ENCODE data around the gene ABHD2.
"Not testable (repeated sequence)": the region's sequence is repeated elsewhere in the genome, so short reads cannot be mapped to it uniquely, and the experiment has no call there.

ABHD2 gene

GRCh38 chr15:89209057-89209456 lies 120.8 kb downstream of the ABHD2 start:
- no peak for DNase-seq (ENCODE audit: low read depth, low spot score)
- H3K27ac ChIP-seq = no peak overlapping the region

GRCh38 chr15:89211678-89212170 lies 123.5 kb downstream of the ABHD2 start:
- no peak for DNase-seq (ENCODE audit: low read depth, low spot score)
- H3K27ac ChIP-seq = no peak overlapping the region

- no peak for DNase-seq (ENCODE audit: low read depth, low spot score)
Observed at GRCh38 chr15:89215627-89216026, 127.4 kb downstream of the ABHD2 start.

GRCh38 chr15:89217031-89217430 lies 128.8 kb downstream of the ABHD2 start:
- DNase-seq (ENCODE audit: low read depth, low spot score) = no peak
- H3K27ac ChIP-seq = no peak overlapping the region

More at GRCh38 chr15:89215627-89216026, 127.4 kb downstream of the ABHD2 start:
- no peak overlapping the region for H3K27ac ChIP-seq

- no peak overlapping the region for H3K27ac ChIP-seq
- no peak for DNase-seq (ENCODE audit: low read depth, low spot score)
Observed at GRCh38 chr15:89217686-89218376, 129.6 kb downstream of the ABHD2 start.

- no peak overlapping the region for H3K27ac ChIP-seq
- no peak for DNase-seq (ENCODE audit: low read depth, low spot score)
Observed at GRCh38 chr15:89218531-89218930, 130.3 kb downstream of the ABHD2 start.

- DNase-seq (ENCODE audit: low read depth, low spot score) = no peak
- H3K27ac ChIP-seq = no peak within 1 kb of the TSS
Observed at GRCh38 chr15:89221543-89221942, 133.3 kb downstream of the ABHD2 start, which contains the start of gene RLBP1. Gene RLBP1, minus strand, starts transcription at chr15:89221579. Its CDS starts 2,604 bp downstream, at chr15:89218975.

GRCh38 chr15:89225588-89225987 lies 137.3 kb downstream of the ABHD2 start:
- no peak overlapping the region for H3K27ac ChIP-seq
- DNase-seq (ENCODE audit: low read depth, low spot score) = no peak

GRCh38 chr15:89226359-89227221 lies 138.3 kb downstream of the ABHD2 start:
- no peak for DNase-seq (ENCODE audit: low read depth, low spot score)
- no peak overlapping the region for H3K27ac ChIP-seq

GRCh38 chr15:89227425-89227824 lies 139.2 kb downstream of the ABHD2 start:
- DNase-seq (ENCODE audit: low read depth, low spot score) = no peak
- no peak overlapping the region for H3K27ac ChIP-seq

- no peak for DNase-seq (ENCODE audit: low read depth, low spot score)
- H3K27ac ChIP-seq = no peak overlapping the region
Observed at GRCh38 chr15:89230277-89230676, 142.0 kb downstream of the ABHD2 start.

GRCh38 chr15:89231832-89232231 lies 143.6 kb downstream of the ABHD2 start:
- DNase-seq (ENCODE audit: low read depth, low spot score) = no peak

GRCh38 chr15:89239883-89240810 lies 151.9 kb downstream of the ABHD2 start:
- not testable (repeated sequence) for H3K27ac ChIP-seq; DNase-seq (ENCODE audit: low read depth, low spot score)

More at GRCh38 chr15:89231832-89232231, 143.6 kb downstream of the ABHD2 start:
- H3K27ac ChIP-seq = no peak overlapping the region

- H3K27ac ChIP-seq = peak overlapping the region; percentile 57
- no peak for DNase-seq (ENCODE audit: low read depth, low spot score)
Observed at GRCh38 chr15:89243046-89243690, 154.9 kb downstream of the ABHD2 start.

GRCh38 chr15:89243691-89244573 lies 155.7 kb downstream of the ABHD2 start, which contains the start of gene FANCI:
Gene FANCI, plus strand, starts transcription at chr15:89243979. Its CDS starts 3,669 bp downstream, at chr15:89247648.
- peak within 1 kb of the TSS; percentile 57 for H3K27ac ChIP-seq
- peak; percentile 69 for DNase-seq (ENCODE audit: low read depth, low spot score)

GRCh38 chr15:89244574-89244903 lies 156.3 kb downstream of the ABHD2 start:
- no peak overlapping the region for H3K27ac ChIP-seq
- no peak for DNase-seq (ENCODE audit: low read depth, low spot score)

- DNase-seq (ENCODE audit: low read depth, low spot score) = no peak
- no peak overlapping the region for H3K27ac ChIP-seq
Observed at GRCh38 chr15:89247446-89247845, 159.2 kb downstream of the ABHD2 start.

GRCh38 chr15:89248584-89248983 lies 160.3 kb downstream of the ABHD2 start:
- DNase-seq (ENCODE audit: low read depth, low spot score) = no peak
- H3K27ac ChIP-seq = no peak overlapping the region

GRCh38 chr15:89250142-89250541 lies 161.9 kb downstream of the ABHD2 start:
- H3K27ac ChIP-seq; DNase-seq (ENCODE audit: low read depth, low spot score): not testable (repeated sequence)
